Activated naive CD8-positive, alpha-beta T cell treated with anti-CD3 and anti-CD28 coated beads, Interleukin-2, amount 50 U/mL, for 16 hours (primary cell): Measurements from ENCODE around the gene BMPR2.
"Not testable (repeated sequence)": the region's sequence is repeated elsewhere in the genome, so short reads cannot be mapped to it uniquely, and the experiment has no call there.

ENCODE experiments used
- DNase-seq: peaks from one replicate; pipeline ENCODE4 v3.0.0-alpha.2; 2020; ENCODE audit warnings: low read depth, low spot score

Gene BMPR2

GRCh38 chr2:202530038-202530437 lies 153.9 kb downstream of the BMPR2 start:
- DNase-seq, result no peak

GRCh38 chr2:202535290-202535689 lies 159.2 kb downstream of the BMPR2 start:
- not testable (repeated sequence) for DNase-seq

- DNase-seq, result no peak
Measured at GRCh38 chr2:202541137-202541536, 165.0 kb downstream of the BMPR2 start.

- DNase-seq, result no peak
Measured at GRCh38 chr2:202542142-202542541, 166.0 kb downstream of the BMPR2 start.

- no peak for DNase-seq
Measured at GRCh38 chr2:202545523-202545922, 169.4 kb downstream of the BMPR2 start.

- no peak for DNase-seq
Measured at GRCh38 chr2:202545931-202546330, 169.8 kb downstream of the BMPR2 start.

GRCh38 chr2:202546499-202547141 lies 170.5 kb downstream of the BMPR2 start:
- not testable (repeated sequence) for DNase-seq

GRCh38 chr2:202548240-202548639 lies 172.1 kb downstream of the BMPR2 start:
- no peak for DNase-seq

- not testable (repeated sequence) for DNase-seq
Measured at GRCh38 chr2:202551000-202551399, 174.9 kb downstream of the BMPR2 start.

- no peak for DNase-seq
Measured at GRCh38 chr2:202555356-202555755, 179.2 kb downstream of the BMPR2 start.

GRCh38 chr2:202560200-202560599 lies 184.1 kb downstream of the BMPR2 start:
- no peak for DNase-seq

GRCh38 chr2:202564226-202564625 lies 188.1 kb downstream of the BMPR2 start:
- no peak for DNase-seq

GRCh38 chr2:202566286-202566685 lies 190.2 kb downstream of the BMPR2 start:
- no peak for DNase-seq

GRCh38 chr2:202574541-202574940 lies 198.4 kb downstream of the BMPR2 start:
- DNase-seq, result no peak

- not testable (repeated sequence) for DNase-seq
Measured at GRCh38 chr2:202575194-202575593, 199.1 kb downstream of the BMPR2 start.

GRCh38 chr2:202577250-202578183 lies 201.4 kb downstream of the BMPR2 start:
- no peak for DNase-seq

GRCh38 chr2:202582846-202583245 lies 206.7 kb downstream of the BMPR2 start:
- DNase-seq, result not testable (repeated sequence)

GRCh38 chr2:202583709-202584219 lies 207.6 kb downstream of the BMPR2 start:
- DNase-seq, result no peak

GRCh38 chr2:202588647-202589581 lies 212.8 kb downstream of the BMPR2 start:
- peak; percentile 45 for DNase-seq

- DNase-seq, result no peak
Measured at GRCh38 chr2:202589582-202589949, 213.4 kb downstream of the BMPR2 start.

GRCh38 chr2:202592566-202592965 lies 216.4 kb downstream of the BMPR2 start:
- DNase-seq, result no peak

GRCh38 chr2:202599105-202599504 lies 223.0 kb downstream of the BMPR2 start:
- DNase-seq, result no peak
